IMR-90 (cell line): Measurements from ENCODE around the gene FAM174C. TPM values are rescaled to one million over a fixed set of nuclear protein-coding genes. Genes with fewer than 3 reads are reported as not detected.

Experiments
- ATAC-seq: fragments of 200-7000 bp; cut with Tn5 transposase; 2 replicates; pipeline ENCODE4 v1.9.1; 2020; ENCODE audit warnings: low read depth, mild to moderate bottlenecking, moderate library complexity
- BruUV-seq: library from RNA; stranded (reverse); fragments of 400-500 nt; replicated peaks from 2 replicates; lab custom pipeline; 2021; lab: Mats Ljungman, UMichigan
- CTCF ChIA-PET: fragments of 300-600 bp; formaldehyde crosslinking; extraction: SDS; loops from one replicate; lab custom pipeline; 2021; ENCODE audit warnings: antibody characterized with exemption; lab: Yijun Ruan, JAX
- POLR2A ChIA-PET: fragments of 300-600 bp; sonication (Branson Sonifier 250); formaldehyde crosslinking; loops from one replicate; lab custom pipeline; 2022; ENCODE audit warnings: antibody characterized with exemption; ENCODE audit not compliant: unreplicated experiment; lab: Charles Lee
- DNase-seq: peaks from one replicate; pipeline ENCODE4 v3.0.0; 2013
- H2AFZ ChIP-seq: replicated peaks from 2 replicates; pipeline ENCODE3; 2013; ENCODE audit warnings: low read length, mild to moderate bottlenecking; ENCODE audit not compliant: poor library complexity
- H2AK5ac ChIP-seq: 2 replicates; pipeline ENCODE4 v1.6.1; 2013; ENCODE audit warnings: low read depth, low read length, inconsistent platforms
- H2AK9ac ChIP-seq: replicated peaks from 2 replicates; pipeline ENCODE3; 2013; ENCODE audit warnings: mild to moderate bottlenecking, low read depth, low read length, moderate library complexity; ENCODE audit not compliant: poor library complexity
- H2BK120ac ChIP-seq: 2 replicates; pipeline ENCODE4 v1.6.1; 2013; ENCODE audit warnings: low read depth, low read length, inconsistent platforms
- H2BK15ac ChIP-seq: 3 replicates; pipeline ENCODE4 v1.6.1; 2013; ENCODE audit warnings: low read depth, low read length, inconsistent platforms
- H2BK20ac ChIP-seq: 2 replicates; pipeline ENCODE4 v1.6.1; 2013; ENCODE audit warnings: low read depth, mild to moderate bottlenecking, inconsistent platforms, low read length, moderate library complexity
- H2BK5ac ChIP-seq: 2 replicates; pipeline ENCODE4 v1.6.1; 2013; ENCODE audit warnings: mild to moderate bottlenecking, low read depth, low read length, inconsistent platforms; ENCODE audit not compliant: poor library complexity, severe bottlenecking
- H3K14ac ChIP-seq: replicated peaks from 2 replicates; pipeline ENCODE4 v1.6.1; 2013; ENCODE audit warnings: low read depth, low read length, inconsistent platforms
- H3K18ac ChIP-seq: 2 replicates; pipeline ENCODE4 v1.6.1; 2013; ENCODE audit warnings: low read depth, low read length, control low read depth
- H3K23ac ChIP-seq: 2 replicates; pipeline ENCODE4 v1.6.1; 2013; ENCODE audit warnings: low read depth, low read length, inconsistent platforms
- H3K27ac ChIP-seq: 2 replicates; pipeline ENCODE4 v1.5.1; 2013; ENCODE audit warnings: mild to moderate bottlenecking, control low read depth, low read length; ENCODE audit not compliant: insufficient read depth
- H3K27me3 ChIP-seq: 2 replicates; pipeline ENCODE4 v1.6.1; 2013; ENCODE audit warnings: low read length; ENCODE audit not compliant: control insufficient read depth, insufficient read depth
- H3K36me3 ChIP-seq: 2 replicates; pipeline ENCODE4 v1.6.1; 2013; ENCODE audit warnings: low read length, mixed read lengths; ENCODE audit not compliant: control insufficient read depth, insufficient read depth
- H3K4ac ChIP-seq: 2 replicates; pipeline ENCODE4 v1.6.1; 2013; ENCODE audit warnings: low read depth, low read length, inconsistent platforms
- H3K4me1 ChIP-seq: 2 replicates; pipeline ENCODE4 v1.6.1; 2013; ENCODE audit warnings: low read length, mixed read lengths; ENCODE audit not compliant: control insufficient read depth, insufficient read depth
- H3K4me2 ChIP-seq: 2 replicates; pipeline ENCODE4 v1.6.1; 2013; ENCODE audit warnings: low read depth, mild to moderate bottlenecking, control low read depth, low read length, moderate library complexity
- H3K4me3 ChIP-seq: 2 replicates; pipeline ENCODE4 v1.5.1; 2013; ENCODE audit warnings: low read depth, mild to moderate bottlenecking, control low read depth, low read length, moderate library complexity; ENCODE audit not compliant: insufficient read depth
- H3K56ac ChIP-seq: 2 replicates; pipeline ENCODE4 v1.6.1; 2013; ENCODE audit warnings: low read length, inconsistent platforms; ENCODE audit not compliant: insufficient read depth; ENCODE audit errors: extremely low read depth
- H3K79me1 ChIP-seq, 2 experiments: 2 replicates each; pipeline ENCODE4 v1.6.1; 2013; ENCODE audit warnings: low read length in 2 of 2, inconsistent platforms in 1 of 2, low read depth in 1 of 2
- H3K9ac ChIP-seq: 2 replicates; pipeline ENCODE4 v1.6.1; 2013; ENCODE audit warnings: low read depth, low read length, control low read depth
- H3K9me1 ChIP-seq: 2 replicates; pipeline ENCODE4 v1.6.1; 2013; ENCODE audit warnings: low read length, inconsistent platforms; ENCODE audit not compliant: insufficient read depth
- H3K9me3 ChIP-seq: 2 replicates; pipeline ENCODE4 v1.6.1; 2013; ENCODE audit warnings: low read length; ENCODE audit not compliant: control insufficient read depth, insufficient read depth
- H4K20me1 ChIP-seq: 2 replicates; pipeline ENCODE4 v1.6.1; 2013; ENCODE audit warnings: low read length, inconsistent platforms; ENCODE audit not compliant: insufficient read depth
- H4K5ac ChIP-seq: 2 replicates; pipeline ENCODE4 v1.6.1; 2013; ENCODE audit warnings: mild to moderate bottlenecking, low read depth, low read length, control low read depth
- H4K8ac ChIP-seq, 2 experiments: 2 replicates each; pipeline ENCODE4 v1.6.1; 2013; ENCODE audit warnings: low read depth in 2 of 2, low read length in 2 of 2, control low read depth in 1 of 2, inconsistent platforms in 1 of 2
- H4K91ac ChIP-seq: 2 replicates; pipeline ENCODE4 v1.6.1; 2013; ENCODE audit warnings: low read depth, low read length, inconsistent platforms; ENCODE audit not compliant: insufficient read depth
- CEBPB ChIP-seq: IDR thresholded peaks from 2 replicates; pipeline ENCODE4 v1.6.1; 2012; ENCODE audit warnings: low read depth, low read length, improper control_type of control experiment
- MXI1 ChIP-seq: IDR thresholded peaks from 2 replicates; pipeline ENCODE4 v1.6.1; 2012; ENCODE audit warnings: low read depth, mild to moderate bottlenecking, low read length, moderate library complexity, borderline replicate concordance
- POLR2A ChIP-seq: IDR thresholded peaks from 2 replicates; pipeline ENCODE4 v1.6.1; 2012; ENCODE audit warnings: mild to moderate bottlenecking, low read depth, low read length
- WGBS, 2 experiments: methylation state at CpG; one replicate each; pipeline versions ENCODE4 v1.1.5 to v1.1.7; 2013; ENCODE audit warnings: missing lambda C conversion rate in 2 of 2; ENCODE audit not compliant: insufficient read length in 1 of 2; ENCODE audit errors: extremely low coverage in 2 of 2; 5-methylcytosine and 5-hydroxymethylcytosine counted together
- dilution Hi-C: fragments of 300-500 bp; cut with HindIII; formaldehyde crosslinking; loops from one replicate; pipeline ENCODE4 v1.14.3; 2018; ENCODE audit warnings: low sequenced_read_pairs; ENCODE audit not compliant: unreplicated experiment
- in situ Hi-C: fragments of 300-500 bp; cut with MboI; formaldehyde crosslinking; loops from 3 replicates; pipeline ENCODE4 v1.14.3; 2019; ENCODE audit warnings: low sequenced_read_pairs, inconsistent platforms, mixed read lengths
- intact Hi-C: fragments of 100-400 bp; cut with micrococcal nuclease; formaldehyde crosslinking; loops from 2 replicates; pipeline ENCODE4 v1.10.0; 2022
- polyA plus RNA-seq, 3 experiments: library from polyadenylated mRNA; depleted of rRNA; stranded (reverse); fragments of >200 nt; gene quantifications; 2 replicates each; pipeline ENCODE4 v1.2.3, GENCODE V29; 2012; ENCODE audit warnings: low replicate concordance in 1 of 3
- total RNA-seq: library from RNA; depleted of rRNA; stranded (reverse); fragments of >200 nt; gene quantifications from 2 replicates; pipeline ENCODE4 v1.2.3, GENCODE V29; 2012

The FAM174C gene
- total and polyA plus RNA-seq, 2 of the 4 experiments (the other 2 are of a cell fraction): 7.5 to 61.8 TPM

- Histone ChIP-seq H3K56ac (no peak overlapping the region), H4K8ac (no peak overlapping the region), H2AK9ac (peak overlapping the region; percentile 25), H3K79me1 (peaks cover 0 to 23% of the 10 kb centered on the region in 2 experiments; a peak in 2 of 4 replicates), H3K4ac (no peak overlapping the region), H3K27ac (no peak overlapping the region), H3K4me3 (no peak overlapping the region), H3K27me3 (no peaks in the 10 kb centered on the region), H3K18ac (no peak overlapping the region), H3K9me3 (no peaks in the 10 kb centered on the region), H3K23ac (no peak overlapping the region), H4K5ac (no peak overlapping the region), H3K14ac (no peak overlapping the region), H2BK15ac (no peak overlapping the region), H3K4me2 (no peak overlapping the region), H3K9me1 (no peaks in the 10 kb centered on the region), H4K20me1 (peaks cover 23% of the 10 kb centered on the region), H3K9ac (no peak overlapping the region), H2BK5ac (no peak overlapping the region), H2BK120ac (no peak overlapping the region), H2BK20ac (no peak overlapping the region), H2AK5ac (no peak overlapping the region), H4K91ac (no peak overlapping the region), H3K4me1 (peaks cover 3% of the 10 kb centered on the region), H3K36me3 (peaks cover 52% of the 10 kb centered on the region), H2AFZ (no peak overlapping the region)
- CTCF ChIA-PET: no interaction called here
- WGBS, 2 experiments: no CpG with 5 or more reads among the region's 56 CpGs
- in situ Hi-C loops (no loop called here), dilution Hi-C loops (no loop called here), intact Hi-C loops (no loop called here)
- TF ChIP-seq CEBPB: no peak
- TF ChIP-seq POLR2A: peak; percentile 28; the same call in 1 of the 2 replicates
- TF ChIP-seq MXI1: no peak
- POLR2A ChIA-PET: no interaction called here
- ATAC-seq: no peak
- no TSS peak for BruUV-seq
- DNase-seq: no peak
These were observed 47.9 kb upstream of the FAM174C start for GRCh38 chr19:1227304-1228054.
